ENCODE data around the gene MAD1L1.
"Not testable (repeated sequence)": the region's sequence is repeated elsewhere in the genome, so short reads cannot be mapped to it uniquely, and the experiment has no call there.

The MAD1L1 gene

DNA sequence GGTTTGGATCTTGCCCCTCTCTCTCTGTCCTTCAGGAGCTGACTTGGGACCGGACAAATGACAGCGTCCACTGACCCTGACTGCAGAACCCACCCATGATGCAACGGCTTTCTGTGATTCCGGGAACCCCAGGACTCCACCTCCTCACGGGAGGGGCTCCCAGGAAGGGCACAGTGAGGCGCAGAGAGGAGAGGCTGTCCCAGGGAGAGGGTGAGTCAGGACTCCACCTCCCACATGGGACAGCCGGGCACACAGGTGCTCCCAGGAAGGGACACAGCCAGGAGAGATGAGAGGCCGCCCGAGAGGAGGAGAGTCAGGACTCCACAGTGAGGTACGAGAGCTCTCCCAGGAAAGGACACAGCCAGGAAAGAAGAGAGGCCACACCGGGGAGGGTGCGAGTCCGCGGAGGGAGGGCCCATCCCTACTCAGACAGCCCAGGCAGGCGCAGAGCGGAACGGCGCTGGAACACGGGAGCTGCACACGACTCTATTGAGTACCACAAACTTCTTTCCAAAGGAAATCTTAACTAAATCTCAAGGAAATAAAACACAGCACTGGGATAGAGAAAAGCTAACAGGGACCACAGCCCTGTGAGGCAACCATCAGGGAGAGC lies 162.5 kb downstream of the MAD1L1 start:
- no peak for DNase-seq (ENCODE audit: low read depth, low spot score)

DNA sequence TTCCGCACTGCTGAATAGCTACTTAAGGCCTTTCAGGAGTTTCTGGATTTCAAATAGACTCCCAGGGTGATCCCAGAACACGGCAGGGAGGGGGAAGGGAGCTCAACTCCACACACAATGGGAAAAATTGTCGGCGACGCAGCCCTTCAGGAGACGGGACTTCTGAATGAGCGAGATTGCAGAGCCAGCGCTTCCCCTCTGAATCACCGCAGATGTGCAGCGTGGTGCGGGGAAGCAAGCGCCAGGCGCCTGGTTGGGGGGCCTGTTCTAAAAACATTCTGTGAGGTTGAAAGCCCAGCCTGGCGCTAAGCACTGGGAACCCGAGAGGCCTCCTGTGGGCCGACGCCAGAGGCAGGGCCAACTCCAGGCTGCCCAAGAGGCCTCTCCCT lies 163.3 kb downstream of the MAD1L1 start:
- peak; percentile 93 for DNase-seq (ENCODE audit: low read depth, low spot score)

DNA sequence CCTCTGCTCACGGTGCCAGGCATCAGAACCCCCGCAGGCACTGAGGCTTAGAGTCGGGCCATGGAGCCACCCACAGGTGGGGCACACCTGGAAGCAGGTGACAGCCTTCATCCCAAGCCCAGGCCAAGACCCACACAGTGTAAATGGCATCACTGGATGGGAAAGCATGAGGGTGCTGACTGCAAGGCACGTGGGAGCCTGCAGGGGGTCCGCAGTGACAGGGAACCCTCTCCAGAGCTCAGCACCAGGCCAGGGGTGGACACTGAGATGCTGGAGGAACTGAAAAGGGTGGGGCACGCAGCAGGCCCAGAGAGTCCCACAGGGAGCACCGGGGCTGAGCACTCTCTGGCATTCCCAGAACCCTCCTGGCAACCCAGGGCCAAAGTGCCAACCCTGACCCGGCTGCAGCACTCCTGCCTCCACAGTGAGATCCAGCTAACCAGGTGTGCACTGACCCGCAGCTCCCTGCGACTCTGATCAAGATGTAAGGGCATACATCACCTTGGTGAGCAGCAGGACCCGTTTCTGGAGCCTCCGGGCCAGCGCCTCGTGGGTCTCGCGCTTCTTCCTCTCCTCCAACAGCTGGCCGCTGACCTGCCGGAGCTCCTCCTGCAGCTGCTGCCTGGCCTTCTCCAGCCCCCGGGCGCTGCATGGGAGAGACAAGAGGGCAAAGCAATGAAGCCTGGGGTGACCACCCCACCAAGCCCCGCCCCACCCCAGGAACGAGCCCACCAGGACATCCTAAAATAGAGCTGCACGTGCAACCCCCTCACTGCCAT lies 163.9 kb downstream of the MAD1L1 start:
- DNase-seq (ENCODE audit: low read depth, low spot score), result no peak

DNA sequence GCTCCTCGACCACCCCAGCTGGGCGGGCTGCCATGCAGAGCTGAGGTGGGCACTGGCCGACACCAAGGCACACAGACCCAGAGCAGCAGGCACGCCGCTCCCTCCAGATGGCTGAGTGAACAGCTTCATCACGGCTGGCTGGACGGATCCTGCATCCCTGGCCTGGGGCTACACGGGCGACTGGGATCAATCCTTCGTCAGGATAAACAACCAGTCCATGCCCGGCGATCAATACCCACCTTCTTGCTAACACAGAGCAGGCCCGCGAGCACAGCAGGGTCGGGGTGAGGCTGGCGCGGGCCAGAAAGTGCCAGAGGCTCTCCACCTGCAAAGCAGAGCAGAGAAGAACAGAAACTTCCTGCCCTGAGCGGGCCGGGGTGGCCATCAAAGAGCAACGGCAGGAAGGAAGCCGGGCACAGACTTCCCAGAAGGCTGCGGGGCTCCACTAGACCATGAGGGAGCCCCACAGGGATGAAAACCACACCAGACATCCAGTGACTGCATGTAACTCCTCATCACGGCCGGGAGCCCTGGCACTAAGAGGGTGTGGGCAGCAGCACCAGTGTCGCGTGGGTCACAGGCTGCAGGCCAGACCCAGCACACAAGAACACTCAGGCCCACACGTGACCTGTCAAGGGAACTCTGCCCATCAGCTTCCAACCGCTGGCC lies 166.4 kb downstream of the MAD1L1 start:
- DNase-seq (ENCODE audit: low read depth, low spot score), result no peak

DNA sequence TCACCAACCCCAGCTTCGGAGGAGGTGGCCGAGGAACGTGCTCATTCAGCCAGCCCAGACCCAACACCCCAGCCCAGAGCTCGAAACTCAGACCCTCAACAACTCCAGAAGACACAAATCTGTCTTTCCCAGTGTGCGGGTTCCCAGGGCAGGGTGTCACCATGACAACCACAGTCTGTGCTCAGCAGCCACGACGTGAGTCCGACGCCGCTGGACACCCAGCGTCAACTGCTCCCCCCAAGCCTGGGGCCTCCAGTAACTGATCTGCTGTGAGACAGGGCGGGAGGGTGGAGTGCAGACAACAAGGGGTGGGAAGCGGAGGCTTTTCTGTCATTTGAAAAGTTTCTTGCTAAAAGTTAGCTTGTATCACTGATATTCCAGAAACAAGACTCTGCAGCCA lies 167.2 kb downstream of the MAD1L1 start:
- DNase-seq (ENCODE audit: low read depth, low spot score), result no peak

DNA sequence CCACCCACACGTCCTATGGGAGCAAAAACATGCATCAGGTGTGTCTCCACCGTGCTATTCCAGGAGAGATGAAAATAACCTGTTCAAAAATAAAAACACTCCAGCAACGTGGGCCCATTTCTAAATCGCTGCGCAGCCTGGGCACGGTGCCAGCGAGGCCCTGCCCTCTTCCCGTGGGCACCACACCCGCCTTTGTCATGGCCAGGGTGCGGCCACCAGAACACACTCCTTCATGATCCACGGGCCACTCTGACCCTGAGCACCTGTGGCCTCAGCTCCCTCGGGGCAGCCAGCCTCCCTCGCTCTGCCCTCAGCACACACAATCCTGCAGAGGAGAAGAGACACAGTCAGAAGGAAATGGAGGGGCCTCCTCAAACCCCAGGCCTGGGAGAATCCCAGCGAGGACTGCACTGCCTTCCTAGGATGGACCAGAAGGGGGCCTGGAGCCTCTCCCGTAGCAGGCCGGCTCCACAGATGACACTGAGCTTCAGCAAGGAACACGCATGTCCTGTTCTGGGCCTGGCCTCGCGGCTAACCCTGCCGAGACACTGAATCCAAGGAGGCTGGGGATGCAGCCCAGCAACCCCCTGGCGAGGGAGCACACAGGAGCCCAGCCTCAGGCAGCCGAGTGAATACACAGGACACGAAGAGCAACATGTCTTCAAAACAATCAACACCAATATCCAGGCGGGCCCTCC lies 169.0 kb downstream of the MAD1L1 start:
- DNase-seq (ENCODE audit: low read depth, low spot score), result no peak

DNA sequence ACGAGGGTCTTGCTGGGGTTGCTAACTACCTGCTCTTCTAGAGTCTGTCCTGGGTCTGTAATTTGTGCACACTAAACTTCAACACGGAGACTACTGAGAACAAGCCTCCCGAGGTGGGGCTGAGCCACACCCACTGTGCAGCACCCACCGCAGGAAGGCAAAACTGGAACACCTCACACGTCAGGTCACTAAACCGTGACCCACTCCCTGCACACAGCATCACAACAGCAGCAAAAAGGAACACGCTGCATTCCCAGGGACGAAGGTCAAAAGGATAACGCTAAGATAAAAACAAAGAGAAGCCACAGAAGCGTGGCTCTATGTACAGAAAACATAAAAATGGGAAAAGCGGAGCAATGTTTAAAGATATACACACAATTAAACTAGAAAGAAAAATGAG lies 170.1 kb downstream of the MAD1L1 start:
- no peak for DNase-seq (ENCODE audit: low read depth, low spot score)

DNA sequence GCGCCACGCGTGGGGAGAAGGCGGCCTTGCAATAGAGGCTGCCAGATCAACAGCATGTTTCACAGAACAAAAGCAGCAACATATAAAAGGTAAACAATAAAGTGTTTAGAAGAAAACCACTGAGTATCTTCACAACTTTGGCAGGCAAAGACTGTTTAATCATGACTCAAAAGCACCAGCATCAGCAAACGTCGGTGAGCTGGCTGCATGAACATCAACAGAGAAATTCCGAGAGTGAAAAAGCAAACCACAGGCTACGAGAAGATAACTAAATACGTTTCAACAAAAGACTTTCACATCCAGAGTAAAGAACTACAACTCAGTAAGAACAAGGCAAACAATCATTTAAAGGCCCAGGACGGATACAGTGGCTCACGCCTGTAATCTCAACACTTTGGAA lies 172.0 kb downstream of the MAD1L1 start:
- DNase-seq (ENCODE audit: low read depth, low spot score), result no peak

DNA sequence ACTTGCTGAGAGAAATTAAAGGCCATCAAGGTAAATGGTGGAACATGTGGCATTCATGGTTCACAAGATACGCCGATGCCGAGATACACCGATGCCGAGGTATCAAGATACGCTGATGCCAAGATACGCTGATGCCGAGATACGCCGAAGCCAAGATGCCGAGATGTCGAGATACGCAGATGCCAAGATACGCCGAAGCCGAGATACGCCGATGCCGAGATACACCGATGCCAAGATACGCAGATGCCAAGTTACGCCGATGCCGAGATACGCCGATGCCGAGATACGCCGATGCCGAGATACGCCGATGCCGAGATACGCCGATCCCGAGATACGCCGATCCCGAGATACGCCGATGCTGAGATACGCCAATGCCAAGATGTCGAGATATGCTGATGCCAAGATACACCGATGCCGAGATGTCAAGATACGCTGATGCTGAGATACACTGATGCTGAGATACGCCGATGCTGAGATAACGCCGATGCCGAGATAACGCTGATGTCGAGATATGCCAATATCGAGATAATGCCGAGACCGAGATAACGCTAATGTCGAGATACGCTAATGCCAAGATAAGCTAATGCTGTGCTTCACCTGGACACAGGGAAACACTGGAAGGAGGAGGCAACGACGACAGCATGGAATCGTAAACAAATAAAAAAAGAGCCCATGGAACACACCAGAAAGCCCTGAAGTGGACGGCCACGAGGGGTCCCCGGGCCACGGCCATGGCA lies 172.6 kb downstream of the MAD1L1 start:
- DNase-seq (ENCODE audit: low read depth, low spot score), result no peak

DNA sequence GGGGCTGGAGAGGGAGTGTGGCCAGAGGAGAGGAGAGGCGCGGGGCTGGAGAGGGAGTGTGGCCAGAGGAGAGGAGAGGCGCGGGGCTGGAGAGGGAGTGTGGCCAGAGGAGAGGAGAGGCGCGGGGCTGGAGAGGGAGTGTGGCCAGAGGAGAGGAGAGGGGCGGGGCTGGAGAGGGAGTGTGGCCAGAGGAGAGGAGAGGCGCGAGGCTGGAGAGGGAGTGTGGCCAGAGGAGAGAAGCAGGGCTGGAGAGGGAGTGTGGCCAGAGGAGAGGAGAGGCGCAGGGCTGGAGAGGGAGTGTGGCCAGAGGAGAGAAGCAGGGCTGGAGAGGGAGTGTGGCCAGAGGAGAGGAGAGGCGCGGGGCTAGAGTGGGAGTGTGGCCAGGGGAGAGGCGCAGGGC lies 174.5 kb downstream of the MAD1L1 start:
- DNase-seq (ENCODE audit: low read depth, low spot score), result not testable (repeated sequence)

DNA sequence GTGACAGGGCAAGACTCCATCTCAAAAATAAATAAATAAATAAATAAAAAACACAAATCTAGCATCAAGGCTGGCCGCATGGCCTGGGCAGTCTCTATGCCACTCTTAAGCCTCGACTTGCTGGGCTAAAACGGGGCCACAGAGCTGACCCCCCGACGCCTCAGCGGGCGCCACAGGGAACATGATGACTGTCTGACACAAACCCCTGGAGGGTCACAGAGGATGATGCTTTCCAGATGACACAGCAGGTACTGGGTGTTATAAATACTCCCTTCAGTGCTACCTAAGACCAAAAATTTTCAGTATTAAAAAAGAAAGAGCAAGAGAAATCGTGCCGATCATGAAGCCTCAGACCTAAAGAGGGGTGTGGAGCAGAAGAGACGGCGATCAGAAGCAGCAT lies 176.8 kb downstream of the MAD1L1 start:
- no peak for DNase-seq (ENCODE audit: low read depth, low spot score)

DNA sequence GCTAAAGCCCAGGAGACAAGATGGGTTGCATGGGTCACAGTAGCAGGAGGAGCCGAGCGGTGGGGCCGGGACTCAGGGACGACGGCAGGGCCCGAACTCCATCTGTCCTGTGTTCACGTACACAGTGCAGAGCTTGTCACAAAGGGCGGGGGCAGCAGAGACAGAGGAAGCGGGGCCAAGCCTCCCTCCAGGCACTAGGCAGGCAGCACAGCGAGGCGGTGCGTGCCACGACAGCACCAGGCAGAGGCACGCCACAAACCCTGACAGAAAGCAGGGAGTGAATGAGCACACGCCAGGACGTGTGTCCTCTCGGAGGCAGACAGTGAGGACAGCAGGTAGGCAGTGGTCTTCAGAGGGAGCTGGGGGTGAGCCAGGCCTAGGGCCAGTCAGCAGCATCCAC lies 177.8 kb downstream of the MAD1L1 start:
- no peak for DNase-seq (ENCODE audit: low read depth, low spot score)

DNA sequence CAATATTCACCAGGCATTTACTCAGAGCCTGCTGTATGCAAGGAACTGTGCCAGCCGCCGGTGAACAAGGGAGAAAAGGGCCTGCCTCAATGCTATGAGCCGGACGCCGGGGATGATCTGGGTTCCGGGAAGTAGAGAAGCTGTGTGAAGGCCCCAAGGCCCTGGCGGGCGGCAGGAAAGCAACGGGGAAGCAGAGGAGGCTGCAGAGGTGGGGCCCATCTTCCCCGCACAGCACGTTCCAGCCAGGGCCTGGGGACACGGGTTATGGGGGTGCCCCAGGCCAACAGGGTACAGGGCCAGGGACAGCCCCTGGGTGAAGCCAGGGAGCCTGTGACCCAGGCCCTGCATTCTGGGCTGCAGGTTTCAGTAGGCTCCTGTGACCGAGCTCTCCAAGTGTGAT lies 179.3 kb downstream of the MAD1L1 start:
- no peak for DNase-seq (ENCODE audit: low read depth, low spot score)

DNA sequence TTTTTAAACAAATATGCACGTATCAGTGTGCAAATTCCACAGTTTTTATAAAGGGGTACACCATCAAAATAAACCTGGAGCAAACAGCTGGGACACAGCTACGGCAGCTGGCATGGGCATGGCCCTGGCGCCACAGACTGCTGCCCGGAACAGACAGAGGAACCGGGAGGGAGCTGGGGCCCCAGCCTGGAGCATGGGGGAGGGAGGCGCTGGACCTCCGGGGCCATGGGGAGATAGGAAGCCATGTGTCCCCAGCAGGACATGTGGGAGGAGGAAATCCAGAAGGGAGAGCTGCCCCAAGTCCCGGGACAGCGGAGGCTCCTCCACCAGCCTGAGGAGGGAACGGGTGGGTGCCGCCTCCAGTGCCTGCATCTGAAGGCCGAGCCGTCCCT lies 180.1 kb downstream of the MAD1L1 start:
- no peak for DNase-seq (ENCODE audit: low read depth, low spot score)

DNA sequence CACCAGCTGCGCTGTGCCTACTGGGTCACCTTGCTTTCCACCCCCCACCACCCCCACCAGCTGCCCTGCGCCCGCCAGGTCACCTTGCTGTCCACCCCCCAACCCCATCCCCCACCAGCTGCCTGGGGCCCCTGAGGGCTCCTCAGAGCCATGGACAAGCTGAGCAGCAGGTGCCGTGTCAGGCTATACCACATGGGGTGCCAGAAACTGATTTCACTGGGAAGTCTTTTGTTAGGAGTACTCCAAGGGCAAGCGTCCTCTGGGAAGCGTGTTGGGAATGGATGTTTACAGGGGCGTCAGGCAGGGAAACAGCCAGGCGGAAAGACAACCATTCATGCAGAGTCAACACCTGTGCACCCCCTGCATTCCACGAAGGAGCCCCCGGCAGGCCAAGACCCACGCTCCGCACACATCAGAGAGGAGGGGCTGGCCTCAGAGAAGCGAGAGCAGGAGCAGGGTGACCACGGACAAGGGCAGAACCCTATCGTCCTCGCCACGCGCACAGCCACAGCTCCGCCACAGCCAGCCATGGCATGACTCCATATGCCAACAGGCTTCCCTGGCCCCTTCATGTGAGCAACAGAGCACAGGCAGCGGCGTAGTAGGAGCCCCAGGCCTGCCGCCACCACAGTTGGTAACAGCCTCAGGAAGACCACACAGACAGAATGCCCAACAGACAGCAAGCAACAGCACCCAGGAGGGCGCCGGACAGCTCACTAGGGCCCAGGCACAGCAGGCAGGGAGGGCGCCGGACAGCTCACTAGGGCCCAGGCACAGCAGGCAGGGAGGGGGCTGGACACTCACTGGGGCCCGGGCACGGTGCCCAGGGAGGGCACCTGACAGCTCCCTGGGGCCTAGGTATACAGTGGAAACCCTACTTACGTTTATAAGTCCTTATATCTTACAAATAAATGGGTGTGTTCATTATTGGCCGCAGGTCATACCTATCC lies 180.8 kb downstream of the MAD1L1 start:
- no peak for DNase-seq (ENCODE audit: low read depth, low spot score)

DNA sequence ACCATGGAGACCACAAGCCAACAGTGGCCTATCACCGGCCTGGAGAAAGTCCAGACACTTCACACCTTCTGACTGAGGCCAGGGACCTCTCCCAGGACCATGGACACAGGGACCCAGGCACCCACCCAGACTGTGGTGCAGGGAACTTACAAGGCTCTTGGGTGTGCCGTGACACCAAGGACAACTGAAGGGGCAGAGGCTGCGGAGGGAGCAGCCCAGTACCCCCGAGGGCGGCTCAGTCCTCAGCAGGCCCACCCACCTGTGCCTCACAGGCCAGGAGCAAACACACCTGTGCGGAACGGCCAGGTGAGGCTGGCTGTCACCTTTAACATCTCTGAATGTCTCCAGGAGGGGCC lies 182.3 kb downstream of the MAD1L1 start:
- no peak for DNase-seq (ENCODE audit: low read depth, low spot score)

DNA sequence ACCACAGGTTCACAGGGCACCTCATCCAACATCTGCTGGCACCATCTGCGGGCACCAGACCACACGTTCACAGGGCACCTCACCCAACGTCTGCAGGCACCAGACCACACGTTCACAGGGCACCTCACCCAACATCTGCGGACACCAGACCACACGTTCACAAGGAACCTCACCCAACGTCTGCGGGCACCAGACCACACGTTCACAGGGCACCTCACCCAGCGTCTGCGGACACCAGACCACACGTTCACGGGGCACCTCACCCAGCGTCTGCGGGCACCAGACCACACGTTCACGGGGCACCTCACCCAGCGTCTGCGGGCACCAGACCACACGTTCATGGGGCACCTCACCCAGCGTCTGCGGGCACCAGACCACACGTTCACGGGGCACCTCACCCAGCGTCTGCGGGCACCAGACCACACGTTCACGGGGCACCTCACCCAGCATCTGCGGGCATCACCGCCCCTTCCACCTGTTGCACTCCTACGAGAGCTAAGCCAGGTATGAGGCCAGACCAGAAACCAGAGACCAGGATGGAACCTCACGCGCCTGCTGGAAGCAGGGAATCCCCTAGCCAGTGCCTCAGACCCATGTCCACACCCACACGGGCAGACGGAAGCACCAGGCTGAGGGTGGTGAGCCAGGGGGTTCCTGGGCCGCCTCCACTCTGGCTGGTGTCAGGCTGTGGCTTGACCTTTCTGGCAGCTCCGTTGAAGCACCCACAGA lies 182.8 kb downstream of the MAD1L1 start:
- DNase-seq (ENCODE audit: low read depth, low spot score), result no peak

DNA sequence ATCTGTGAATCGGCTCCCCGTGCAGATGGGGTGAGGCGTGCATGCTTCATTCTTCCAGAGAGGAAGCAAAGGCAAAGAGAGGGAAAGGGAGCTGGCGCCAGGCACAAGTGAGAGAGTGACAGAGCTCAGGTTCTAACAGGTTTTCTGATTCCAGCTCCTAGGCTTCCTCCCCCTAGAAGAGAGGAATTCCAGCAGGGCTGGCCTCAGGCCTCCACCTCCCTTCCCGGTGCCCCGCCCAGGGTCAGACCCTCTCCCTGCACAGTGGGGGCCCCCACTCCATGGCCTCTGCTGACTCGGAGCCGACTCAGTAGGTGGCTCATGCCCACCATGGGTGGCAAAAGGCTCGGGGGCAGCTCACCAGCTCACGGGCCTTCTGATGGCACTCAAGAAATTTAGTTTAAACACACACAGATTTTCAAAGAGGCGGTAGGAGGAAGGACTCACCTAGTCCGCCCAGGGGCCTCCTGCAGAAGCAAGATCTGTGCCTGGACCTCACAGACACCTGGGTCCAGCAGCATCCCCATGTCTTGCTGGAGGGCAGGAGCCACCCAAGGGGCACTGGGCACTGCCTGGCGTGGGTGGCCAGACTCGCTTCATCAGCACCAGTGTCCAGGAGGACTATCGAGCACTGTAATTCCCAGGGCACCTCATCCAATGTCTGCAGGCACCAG lies 183.5 kb downstream of the MAD1L1 start:
- no peak for DNase-seq (ENCODE audit: low read depth, low spot score)

DNA sequence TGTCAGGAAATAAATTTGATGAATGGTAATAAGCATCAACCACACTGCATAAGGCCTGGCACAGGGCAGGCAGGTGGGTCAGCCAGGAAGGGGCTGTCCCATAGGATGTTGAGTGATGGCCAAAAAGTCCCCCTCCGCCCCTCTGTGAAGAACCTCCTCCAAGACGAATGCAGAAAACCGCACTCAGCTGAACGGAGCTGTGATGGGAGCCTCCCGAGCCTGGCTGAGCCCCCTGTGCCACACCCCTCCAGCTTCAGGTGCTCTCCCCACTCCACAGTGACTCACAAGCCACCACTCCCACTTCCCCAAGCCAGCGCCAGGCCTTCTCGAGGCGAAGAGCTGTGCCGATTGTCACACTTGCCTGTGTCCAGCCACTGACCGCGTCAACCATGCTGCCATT lies 184.2 kb downstream of the MAD1L1 start:
- DNase-seq (ENCODE audit: low read depth, low spot score), result no peak
